Stimulated activated effector memory CD8-positive, alpha-beta T cell treated with anti-CD3 and anti-CD28 coated beads, Interleukin-12 subunit alpha, Interleukin-12 subunit beta, amount 100 ng/mL, for 72 hours (primary cell): Measurements from ENCODE around the gene AEBP2.
"Not testable (repeated sequence)": the region's sequence is repeated elsewhere in the genome, so short reads cannot be mapped to it uniquely, and the experiment has no call there.

Experiments used
- ATAC-seq: fragments of 150-1000 bp; cut with Tn5 transposase; 2 replicates; pipeline ENCODE4 v1.10.0; 2021
- DNase-seq, 2 donors: peaks; one replicate each; pipeline ENCODE4 v3.0.0; 2021 to 2022; ENCODE audit warnings: low spot score in 2 of 2
- H3K27ac Mint-ChIP-seq: one replicate; pipeline ENCODE4 v1.8.0; 2022; ENCODE audit warnings: mild to moderate bottlenecking, mixed read lengths
- H3K36me3 Mint-ChIP-seq: one replicate; pipeline ENCODE4 v1.8.0; 2022; ENCODE audit warnings: mild to moderate bottlenecking, mixed read lengths
- H3K4me1 Mint-ChIP-seq: one replicate; pipeline ENCODE4 v1.8.0; 2022; ENCODE audit warnings: mixed read lengths
- H3K4me3 Mint-ChIP-seq: one replicate; pipeline ENCODE4 v1.8.0; 2022; ENCODE audit warnings: mild to moderate bottlenecking, mixed read lengths
- H3K9me3 Mint-ChIP-seq: one replicate; pipeline ENCODE4 v1.8.0; 2022; ENCODE audit warnings: mixed read lengths

Gene AEBP2

GRCh38 chr12:19539071-19539470, 99.8 kb downstream of the AEBP2 start:
- H3K9me3 Mint-ChIP-seq, result peaks cover 12% of the 10 kb centered on the region
- peaks cover 15% of the 10 kb centered on the region for H3K4me1 Mint-ChIP-seq
- no peak for DNase-seq
- ATAC-seq, result no peak
- peaks cover 7% of the 10 kb centered on the region for H3K36me3 Mint-ChIP-seq
- no peak overlapping the region for H3K4me3 Mint-ChIP-seq
- peak overlapping the region; percentile 3 for H3K27ac Mint-ChIP-seq

- no peak for DNase-seq
- Mint-ChIP-seq H3K27ac (no peak overlapping the region), H3K4me1 (peaks cover 15% of the 10 kb centered on the region), H3K36me3 (peaks cover 5% of the 10 kb centered on the region), H3K9me3 (peaks cover 12% of the 10 kb centered on the region), H3K4me3 (no peak overlapping the region)
- ATAC-seq, result no peak
Observed at GRCh38 chr12:19539836-19540235, 100.5 kb downstream of the AEBP2 start.

- H3K4me3 Mint-ChIP-seq, result no peak overlapping the region
- peaks cover 6% of the 10 kb centered on the region for H3K4me1 Mint-ChIP-seq
- H3K9me3 Mint-ChIP-seq, result no peaks in the 10 kb centered on the region
- H3K36me3 Mint-ChIP-seq, result no peaks in the 10 kb centered on the region
- no peak overlapping the region for H3K27ac Mint-ChIP-seq
- DNase-seq (no peak), ATAC-seq (no peak)
Observed at GRCh38 chr12:19542606-19543005, 103.3 kb downstream of the AEBP2 start.

GRCh38 chr12:19544353-19544752, 105.1 kb downstream of the AEBP2 start:
- Mint-ChIP-seq H3K4me3 (no peak overlapping the region), H3K36me3 (no peaks in the 10 kb centered on the region), H3K4me1 (peaks cover 6% of the 10 kb centered on the region), H3K27ac (no peak overlapping the region), H3K9me3 (no peaks in the 10 kb centered on the region)
- DNase-seq (no peak), ATAC-seq (no peak)

GRCh38 chr12:19545301-19545700, 106.0 kb downstream of the AEBP2 start:
- no peaks in the 10 kb centered on the region for H3K36me3 Mint-ChIP-seq
- DNase-seq (no peak), ATAC-seq (no peak)
- H3K9me3 Mint-ChIP-seq, result no peaks in the 10 kb centered on the region
- H3K27ac Mint-ChIP-seq, result no peak overlapping the region
- no peak overlapping the region for H3K4me3 Mint-ChIP-seq
- H3K4me1 Mint-ChIP-seq, result peaks cover 6% of the 10 kb centered on the region

GRCh38 chr12:19546027-19546426, 106.7 kb downstream of the AEBP2 start:
- ATAC-seq, result no peak
- Mint-ChIP-seq H3K27ac (no peak overlapping the region), H3K9me3 (no peaks in the 10 kb centered on the region), H3K36me3 (no peaks in the 10 kb centered on the region), H3K4me3 (no peak overlapping the region), H3K4me1 (peaks cover 6% of the 10 kb centered on the region)
- DNase-seq, result no peak

- Mint-ChIP-seq H3K4me3 (no peak overlapping the region), H3K27ac (no peak overlapping the region), H3K4me1 (peaks cover 6% of the 10 kb centered on the region), H3K9me3 (no peaks in the 10 kb centered on the region), H3K36me3 (no peaks in the 10 kb centered on the region)
- ATAC-seq (no peak), DNase-seq (no peak)
Observed at GRCh38 chr12:19546611-19547162, 107.4 kb downstream of the AEBP2 start.

- DNase-seq, result no peak
- Mint-ChIP-seq H3K9me3 (no peaks in the 10 kb centered on the region), H3K4me3 (no peak overlapping the region), H3K4me1 (peaks cover 5% of the 10 kb centered on the region), H3K36me3 (peaks cover under 1% of the 10 kb centered on the region), H3K27ac (no peak overlapping the region)
- ATAC-seq, result no peak
Observed at GRCh38 chr12:19547271-19547671, 108.0 kb downstream of the AEBP2 start.

- Mint-ChIP-seq H3K4me1 (no peaks in the 10 kb centered on the region), H3K9me3 (no peaks in the 10 kb centered on the region), H3K4me3 (no peak overlapping the region), H3K36me3 (peaks cover 7% of the 10 kb centered on the region), H3K27ac (no peak overlapping the region)
- DNase-seq, result no peak
- no peak for ATAC-seq
Observed at GRCh38 chr12:19548834-19549233, 109.5 kb downstream of the AEBP2 start.

GRCh38 chr12:19550626-19551025, 111.3 kb downstream of the AEBP2 start:
- ATAC-seq (no peak), DNase-seq (no peak)
- Mint-ChIP-seq H3K4me1 (no peaks in the 10 kb centered on the region), H3K27ac (no peak overlapping the region), H3K4me3 (no peak overlapping the region), H3K36me3 (peaks cover 7% of the 10 kb centered on the region), H3K9me3 (no peaks in the 10 kb centered on the region)

GRCh38 chr12:19552441-19553097, 113.3 kb downstream of the AEBP2 start:
- DNase-seq, result not testable (repeated sequence)
- ATAC-seq, result peak; percentile 100

GRCh38 chr12:19553175-19553574, 113.9 kb downstream of the AEBP2 start:
- ATAC-seq (no peak), DNase-seq (no peak)
- Mint-ChIP-seq H3K4me1 (no peaks in the 10 kb centered on the region), H3K9me3 (no peaks in the 10 kb centered on the region), H3K27ac (peak overlapping the region; percentile 50), H3K4me3 (peak overlapping the region; percentile 55), H3K36me3 (peaks cover 13% of the 10 kb centered on the region)

More at GRCh38 chr12:19552441-19553097, 113.3 kb downstream of the AEBP2 start:
- H3K4me3 Mint-ChIP-seq, result peak overlapping the region; percentile 55
- H3K4me1 Mint-ChIP-seq, H3K9me3 Mint-ChIP-seq: not testable (repeated sequence)
- peaks cover 12% of the 10 kb centered on the region for H3K36me3 Mint-ChIP-seq
- peak overlapping the region; percentile 50 for H3K27ac Mint-ChIP-seq

GRCh38 chr12:19561411-19561961, 122.2 kb downstream of the AEBP2 start:
- H3K27ac Mint-ChIP-seq, result peak overlapping the region; percentile 29
- ATAC-seq (peak; percentile 49), DNase-seq (no peak)
- peaks cover 24% of the 10 kb centered on the region for H3K4me1 Mint-ChIP-seq
- no peak overlapping the region for H3K4me3 Mint-ChIP-seq
- no peaks in the 10 kb centered on the region for H3K9me3 Mint-ChIP-seq
- H3K36me3 Mint-ChIP-seq, result peaks cover 6% of the 10 kb centered on the region
